Smooth muscle cell (in vitro differentiated cells): ENCODE data around the gene IL1R2. TPM values are rescaled to one million over a fixed set of nuclear protein-coding genes. Genes with fewer than 3 reads are reported as not detected.
"Not testable (repeated sequence)": the region's sequence is repeated elsewhere in the genome, so short reads cannot be mapped to it uniquely, and the experiment has no call there.

Source experiments
- DNase-seq: peaks from one replicate; lab custom pipeline; 2025; ENCODE audit not compliant: unreplicated experiment; lab: John Stamatoyannopoulos, UW
- H2AFZ ChIP-seq: fragments of 200-600 bp; sonication (generic); 2 replicates; pipeline ENCODE4 v1.6.0; 2016; ENCODE audit warnings: antibody characterized with exemption, low read depth, mild to moderate bottlenecking
- H3F3A ChIP-seq: fragments of 200-600 bp; sonication (generic); 2 replicates; pipeline ENCODE4 v1.6.0; 2017; ENCODE audit warnings: antibody characterized with exemption, low read depth
- H3K27ac ChIP-seq: fragments of 200-600 bp; sonication (generic); 2 replicates; pipeline ENCODE4 v1.5.1; 2016; ENCODE audit warnings: low read depth, mild to moderate bottlenecking
- H3K27me3 ChIP-seq: fragments of 200-600 bp; sonication (generic); 2 replicates; pipeline ENCODE4 v1.6.1; 2016; ENCODE audit warnings: low read depth, mild to moderate bottlenecking
- H3K36me3 ChIP-seq: fragments of 200-600 bp; sonication (generic); 2 replicates; pipeline ENCODE4 v1.5.1; 2016; ENCODE audit warnings: low read depth
- H3K4me1 ChIP-seq: fragments of 200-600 bp; sonication (generic); 2 replicates; pipeline ENCODE4 v1.5.1; 2016; ENCODE audit warnings: low read depth
- H3K4me2 ChIP-seq: fragments of 200-600 bp; sonication (generic); 2 replicates; pipeline ENCODE4 v1.6.0; 2016; ENCODE audit warnings: mild to moderate bottlenecking
- H3K4me3 ChIP-seq: fragments of 200-600 bp; sonication (generic); 2 replicates; pipeline ENCODE4 v1.5.1; 2016; ENCODE audit warnings: mild to moderate bottlenecking
- H3K79me2 ChIP-seq: fragments of 200-600 bp; sonication (generic); 2 replicates; pipeline ENCODE4 v1.6.0; 2016; ENCODE audit warnings: low read depth, mild to moderate bottlenecking
- H3K9ac ChIP-seq: fragments of 200-600 bp; sonication (generic); 2 replicates; pipeline ENCODE4 v1.6.0; 2016; ENCODE audit warnings: low read depth
- H3K9me3 ChIP-seq: fragments of 200-600 bp; sonication (generic); replicated peaks from 2 replicates; pipeline ENCODE4 v1.5.1; 2016; ENCODE audit warnings: low read depth
- H4K20me1 ChIP-seq: fragments of 200-600 bp; sonication (generic); 2 replicates; pipeline ENCODE4 v1.6.0; 2016; ENCODE audit warnings: low read depth
- WGBS: methylation state at CpG from one replicate; pipeline ENCODE4 v1.1.7; 2016; ENCODE audit warnings: low lambda C conversion rate; 5-methylcytosine and 5-hydroxymethylcytosine counted together
- polyA plus RNA-seq: library from polyadenylated mRNA; unstranded; fragments of >200 nt; fragmentation: Nextera tagmentation; extraction: Ambion mirVana; gene quantifications from 2 replicates; pipeline ENCODE4 v1.2.1, GENCODE V29; 2016
- total RNA-seq: library from RNA; depleted of rRNA; stranded (reverse); fragments of >200 nt; gene quantifications from 2 replicates; pipeline ENCODE4 v1.2.3, GENCODE V29; 2014
- TF ChIP-seq, protein P1 (sequence below): fragments of 200-600 bp; sonication (generic); IDR thresholded peaks from 2 replicates; pipeline ENCODE4 v1.5.1; 2017; ENCODE audit warnings: borderline replicate concordance, mild to moderate bottlenecking, antibody characterized with exemption; ENCODE audit not compliant: insufficient read depth, poor library complexity, severe bottlenecking

The IL1R2 gene
- total and polyA plus RNA-seq, 2 experiments from 2014 or later: 0.42 to 4.2 TPM

DNA sequence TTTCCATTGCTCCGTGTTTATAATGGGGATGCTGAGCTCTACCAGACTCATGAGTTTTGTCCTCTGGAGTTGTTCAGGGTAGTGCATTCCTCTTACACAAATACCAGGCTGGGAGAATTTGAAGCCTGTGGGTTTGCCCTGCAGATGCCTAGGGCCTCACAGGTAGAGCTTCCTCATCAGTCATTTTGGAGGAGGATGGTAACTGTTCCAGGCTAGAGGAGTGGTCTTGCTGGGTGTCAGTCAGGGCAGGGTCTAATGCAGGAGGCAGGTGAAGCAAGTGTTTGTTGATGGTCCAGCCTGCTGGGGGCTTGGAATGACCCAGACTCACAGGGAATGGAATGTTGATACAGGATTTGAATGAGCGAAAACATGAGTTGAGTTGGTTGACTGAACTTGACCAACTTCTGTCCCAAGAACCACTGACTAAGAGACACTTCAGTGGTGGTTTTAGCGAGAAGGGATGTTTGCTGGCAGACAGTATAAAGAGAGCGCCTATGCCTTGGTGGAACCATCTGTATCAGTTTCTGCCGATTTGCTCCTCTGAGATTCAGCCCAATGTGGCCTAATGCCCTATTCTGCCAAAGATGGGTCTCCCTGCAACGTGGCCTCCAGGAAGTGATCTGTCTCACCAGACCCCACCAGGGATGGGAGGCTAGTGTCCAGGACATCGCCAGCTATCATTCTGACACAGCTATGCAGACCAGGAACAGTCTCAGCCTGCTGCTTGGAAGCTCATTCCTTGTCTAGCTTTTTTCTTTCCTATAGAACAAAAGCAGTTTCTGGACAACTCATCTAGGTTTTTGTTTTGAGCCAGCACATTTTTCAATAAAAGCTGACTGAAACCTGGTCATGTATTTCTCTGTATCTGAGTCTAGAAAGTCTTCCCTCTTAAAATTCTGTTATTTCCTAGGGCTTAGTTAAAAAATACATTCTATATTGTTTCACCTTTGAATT is 9.3 kb downstream of the IL1R2 start:
- Histone ChIP-seq H3K4me2 (no peak overlapping the region), H3K9ac (no peak overlapping the region), H3K36me3 (no peaks in the 10 kb centered on the region), H3K4me3 (no peak overlapping the region), H3K79me2 (no peaks in the 10 kb centered on the region), H3K27me3 (peaks cover 13% of the 10 kb centered on the region), H3F3A (no peaks in the 10 kb centered on the region), H3K27ac (no peak overlapping the region), H3K9me3 (no peaks in the 10 kb centered on the region), H3K4me1 (no peaks in the 10 kb centered on the region), H4K20me1 (no peaks in the 10 kb centered on the region), H2AFZ (no peak overlapping the region)
- TF ChIP-seq, protein P1, sequence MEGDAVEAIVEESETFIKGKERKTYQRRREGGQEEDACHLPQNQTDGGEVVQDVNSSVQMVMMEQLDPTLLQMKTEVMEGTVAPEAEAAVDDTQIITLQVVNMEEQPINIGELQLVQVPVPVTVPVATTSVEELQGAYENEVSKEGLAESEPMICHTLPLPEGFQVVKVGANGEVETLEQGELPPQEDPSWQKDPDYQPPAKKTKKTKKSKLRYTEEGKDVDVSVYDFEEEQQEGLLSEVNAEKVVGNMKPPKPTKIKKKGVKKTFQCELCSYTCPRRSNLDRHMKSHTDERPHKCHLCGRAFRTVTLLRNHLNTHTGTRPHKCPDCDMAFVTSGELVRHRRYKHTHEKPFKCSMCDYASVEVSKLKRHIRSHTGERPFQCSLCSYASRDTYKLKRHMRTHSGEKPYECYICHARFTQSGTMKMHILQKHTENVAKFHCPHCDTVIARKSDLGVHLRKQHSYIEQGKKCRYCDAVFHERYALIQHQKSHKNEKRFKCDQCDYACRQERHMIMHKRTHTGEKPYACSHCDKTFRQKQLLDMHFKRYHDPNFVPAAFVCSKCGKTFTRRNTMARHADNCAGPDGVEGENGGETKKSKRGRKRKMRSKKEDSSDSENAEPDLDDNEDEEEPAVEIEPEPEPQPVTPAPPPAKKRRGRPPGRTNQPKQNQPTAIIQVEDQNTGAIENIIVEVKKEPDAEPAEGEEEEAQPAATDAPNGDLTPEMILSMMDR: no peak
- no peak for DNase-seq
- WGBS: 88% methylated on average over 7 of the region's 7 CpGs

DNA sequence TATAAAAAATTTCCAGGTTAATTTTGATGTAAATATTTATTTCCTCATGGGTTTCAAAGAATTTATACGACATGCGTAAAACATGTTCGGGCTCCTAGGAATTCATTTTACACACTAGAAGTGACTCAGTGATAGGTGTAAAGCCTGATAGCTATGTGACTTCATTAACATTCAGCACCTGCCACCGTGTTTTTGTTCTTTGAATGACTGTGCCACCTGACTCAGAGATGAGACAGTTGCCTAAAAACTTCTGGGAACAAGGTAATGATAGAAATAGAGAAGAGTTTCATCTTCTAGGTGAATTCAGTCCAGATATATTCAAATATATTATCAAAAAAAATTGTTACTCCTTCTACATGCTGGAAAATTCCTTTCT is 10.0 kb downstream of the IL1R2 start:
- H3K9me3 ChIP-seq: no peaks in the 10 kb centered on the region
- no peak overlapping the region for H2AFZ ChIP-seq
- no peaks in the 10 kb centered on the region for H3K79me2 ChIP-seq
- H3K27ac ChIP-seq: no peak overlapping the region
- H3K4me2 ChIP-seq: no peak overlapping the region
- no peaks in the 10 kb centered on the region for H3F3A ChIP-seq
- TF ChIP-seq, protein P1: no peak
- H3K9ac ChIP-seq: no peak overlapping the region
- DNase-seq: no peak
- H4K20me1 ChIP-seq: no peaks in the 10 kb centered on the region
- peaks cover 12% of the 10 kb centered on the region for H3K27me3 ChIP-seq
- H3K4me1 ChIP-seq: no peaks in the 10 kb centered on the region
- WGBS: 84% methylated on average over 4 of the region's 4 CpGs
- H3K36me3 ChIP-seq: no peaks in the 10 kb centered on the region
- no peak overlapping the region for H3K4me3 ChIP-seq

DNA sequence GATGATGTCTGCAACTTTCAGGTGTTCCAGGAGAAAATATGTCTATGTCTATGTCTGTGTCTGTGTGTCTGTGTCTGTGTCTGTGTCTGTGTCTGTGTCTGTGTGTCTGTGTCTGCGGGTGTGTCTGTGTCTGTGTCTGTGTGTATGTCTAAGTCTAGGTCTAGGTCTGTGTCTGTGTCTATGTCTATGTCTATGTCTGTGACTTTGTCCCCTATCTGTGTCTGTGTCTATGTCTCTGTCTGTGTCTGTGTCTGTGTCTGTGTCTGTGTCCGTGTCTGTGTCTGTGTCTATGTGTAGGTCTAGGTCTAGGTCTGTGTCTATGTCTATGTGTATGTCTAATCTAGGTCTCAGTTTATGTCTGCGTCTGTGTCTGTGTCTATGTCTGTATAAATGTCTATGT is 10.5 kb downstream of the IL1R2 start:
- Histone ChIP-seq H3K4me2 (no peak overlapping the region), H3K79me2 (no peaks in the 10 kb centered on the region), H4K20me1 (no peaks in the 10 kb centered on the region), H3K27me3 (peaks cover 7% of the 10 kb centered on the region), H3K9ac (no peak overlapping the region), H3F3A (no peaks in the 10 kb centered on the region), H3K27ac (no peak overlapping the region), H3K36me3 (no peaks in the 10 kb centered on the region), H3K9me3 (no peaks in the 10 kb centered on the region), H3K4me3 (no peak overlapping the region), H2AFZ (no peak overlapping the region), H3K4me1 (no peaks in the 10 kb centered on the region)
- no peak for DNase-seq
- WGBS: 79% methylated on average over 3 of the region's 3 CpGs
- TF ChIP-seq, protein P1: no peak

DNA sequence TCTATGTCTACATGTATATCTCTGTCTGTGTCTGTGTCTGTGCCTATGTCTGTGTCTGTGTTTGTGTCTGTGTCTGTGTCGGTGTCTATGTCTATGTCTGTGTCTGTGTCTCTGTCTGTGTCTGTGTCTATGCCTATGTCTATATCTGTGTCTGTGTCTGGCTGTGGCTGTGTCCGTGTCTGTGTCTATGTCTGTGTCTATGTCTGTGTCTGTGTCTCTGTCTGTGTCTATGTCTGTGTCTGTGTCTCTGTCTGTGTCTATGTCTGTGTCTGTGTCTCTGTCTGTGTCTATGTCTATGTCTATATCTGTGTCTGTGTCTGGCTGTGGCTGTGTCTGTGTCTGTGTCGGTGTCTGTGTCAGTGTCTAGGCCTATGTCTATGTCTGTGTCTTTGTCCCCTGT is 11.1 kb downstream of the IL1R2 start:
- not testable (repeated sequence) for H3K9me3 ChIP-seq, H3K4me3 ChIP-seq, H3K79me2 ChIP-seq, H3K4me1 ChIP-seq, H3K36me3 ChIP-seq, H2AFZ ChIP-seq, H3K27me3 ChIP-seq, DNase-seq, H3K9ac ChIP-seq, H3K27ac ChIP-seq, H3F3A ChIP-seq, H4K20me1 ChIP-seq, H3K4me2 ChIP-seq
- 90% methylated on average over 2 of the region's 3 CpGs for WGBS
